WTC11 (cell line): ENCODE measurements around the gene DPH1. TPM values are rescaled to one million over a fixed set of nuclear protein-coding genes. Genes with fewer than 3 reads are reported as not detected.

Source experiments
- ATAC-seq: fragments of 200-7000 bp; cut with Tn5 transposase; 2 replicates; pipeline ENCODE4 v1.10.0; 2021; ENCODE audit warnings: mild to moderate bottlenecking, moderate library complexity
- CTCF ChIA-PET: fragments of 300-600 bp; sonication (Branson Sonifier 250); formaldehyde crosslinking; loops from one replicate; lab custom pipeline; 2021; ENCODE audit warnings: antibody characterized with exemption; lab: Charles Lee
- POLR2A ChIA-PET: fragments of 350-600 bp; sonication (Branson Sonifier 250); formaldehyde crosslinking; loops from one replicate; lab custom pipeline; 2021; ENCODE audit warnings: antibody characterized with exemption; lab: Charles Lee
- DNase-seq: peaks from one replicate; pipeline ENCODE4 v3.0.0; 2021; ENCODE audit warnings: low spot score
- H3K27ac Mint-ChIP-seq: 2 replicates; pipeline ENCODE4 v1.8.0; 2021; ENCODE audit warnings: mixed read lengths
- H3K27me3 Mint-ChIP-seq: 2 replicates; pipeline ENCODE4 v1.8.0; 2021; ENCODE audit warnings: low read depth, mild to moderate bottlenecking, moderate library complexity, mixed read lengths
- H3K36me3 Mint-ChIP-seq: 2 replicates; pipeline ENCODE4 v1.8.0; 2021; ENCODE audit warnings: mixed read lengths
- H3K4me1 Mint-ChIP-seq: 2 replicates; pipeline ENCODE4 v1.8.0; 2022; ENCODE audit warnings: mixed read lengths
- H3K4me3 Mint-ChIP-seq: 2 replicates; pipeline ENCODE4 v1.8.0; 2021; ENCODE audit warnings: mild to moderate bottlenecking, moderate library complexity, mixed read lengths
- H3K9me3 Mint-ChIP-seq: 2 replicates; pipeline ENCODE4 v1.8.0; 2021; ENCODE audit warnings: mixed read lengths
- CREM ChIP-seq: sonication (generic); formaldehyde crosslinking; IDR thresholded peaks from 2 replicates; pipeline ENCODE4 v1.8.1; 2022; ENCODE audit warnings: mild to moderate bottlenecking, missing genetic modification reagents, moderate library complexity
- CTCF ChIP-seq: fragments of 200-600 bp; IDR thresholded peaks from 2 replicates; pipeline ENCODE4 v1.8.0; 2022; ENCODE audit warnings: antibody characterized with exemption
- ELF4 ChIP-seq: sonication (generic); formaldehyde crosslinking; IDR thresholded peaks from 2 replicates; pipeline ENCODE4 v1.8.1; 2022; ENCODE audit warnings: low read depth, mild to moderate bottlenecking, moderate library complexity, missing genetic modification reagents
- FOXK1 ChIP-seq: sonication (generic); formaldehyde crosslinking; IDR thresholded peaks from 2 replicates; pipeline ENCODE4 v1.8.0; 2022; ENCODE audit warnings: mild to moderate bottlenecking, moderate library complexity, missing genetic modification reagents
- FOXP4 ChIP-seq: sonication (generic); formaldehyde crosslinking; IDR thresholded peaks from 2 replicates; pipeline ENCODE4 v1.8.0; 2022; ENCODE audit warnings: mild to moderate bottlenecking, missing genetic modification reagents
- GTF2I ChIP-seq: fragments of 250-450 bp; sonication (Bioruptor Pico); conservative IDR thresholded peaks from 2 replicates; pipeline ENCODE4 v1.4.0; 2021; ENCODE audit warnings: mild to moderate bottlenecking
- NR1H2 ChIP-seq: sonication (generic); formaldehyde crosslinking; IDR thresholded peaks from 2 replicates; pipeline ENCODE4 v1.9.0; 2021; ENCODE audit warnings: mild to moderate bottlenecking, moderate library complexity, missing genetic modification reagents
- NR2C2 ChIP-seq: sonication (generic); formaldehyde crosslinking; IDR thresholded peaks from 2 replicates; pipeline ENCODE4 v1.8.0; 2022; ENCODE audit warnings: mild to moderate bottlenecking, missing genetic modification reagents
- RORB ChIP-seq: fragments of 250-450 bp; sonication (Bioruptor Pico); IDR thresholded peaks from 2 replicates; pipeline ENCODE4 v1.9.0; 2021; ENCODE audit warnings: mild to moderate bottlenecking
- SMAD3 ChIP-seq: sonication (generic); formaldehyde crosslinking; IDR thresholded peaks from 2 replicates; pipeline ENCODE4 v1.8.0; 2022; ENCODE audit warnings: missing genetic modification reagents, mild to moderate bottlenecking, borderline replicate concordance
- SMAD4 ChIP-seq: sonication (generic); formaldehyde crosslinking; IDR thresholded peaks from 2 replicates; pipeline ENCODE4 v1.8.0; 2022; ENCODE audit warnings: mild to moderate bottlenecking, missing genetic modification reagents
- SP1 ChIP-seq: sonication (generic); formaldehyde crosslinking; conservative IDR thresholded peaks from 2 replicates; pipeline ENCODE4 v1.8.1; 2022; ENCODE audit warnings: missing genetic modification reagents
- TEAD4 ChIP-seq: sonication (generic); formaldehyde crosslinking; IDR thresholded peaks from 2 replicates; pipeline ENCODE4 v1.8.0; 2022; ENCODE audit warnings: mild to moderate bottlenecking, missing genetic modification reagents
- TP53 ChIP-seq: sonication (generic); formaldehyde crosslinking; IDR thresholded peaks from 2 replicates; pipeline ENCODE4 v1.8.1; 2023; ENCODE audit warnings: mild to moderate bottlenecking, missing genetic modification reagents
- USF2 ChIP-seq: sonication (generic); formaldehyde crosslinking; IDR thresholded peaks from 2 replicates; pipeline ENCODE4 v1.8.1; 2023; ENCODE audit warnings: mild to moderate bottlenecking, missing genetic modification reagents, moderate library complexity
- ZBTB43 ChIP-seq: sonication (generic); formaldehyde crosslinking; IDR thresholded peaks from 2 replicates; pipeline ENCODE4 v1.8.1; 2023; ENCODE audit warnings: mild to moderate bottlenecking, missing genetic modification reagents
- ZNF423 ChIP-seq: fragments of 250-450 bp; sonication (Bioruptor Pico); IDR thresholded peaks from 2 replicates; pipeline ENCODE4 v2.1.2; 2022; ENCODE audit warnings: mild to moderate bottlenecking, moderate library complexity
- total RNA-seq: library from RNA; stranded (reverse); gene quantifications from 3 replicates; pipeline ENCODE4 v1.2.3, GENCODE V29; 2021
- TF ChIP-seq, protein P1 (sequence below): sonication (generic); formaldehyde crosslinking; IDR thresholded peaks from 2 replicates; pipeline ENCODE4 v1.8.0; 2022; ENCODE audit warnings: mild to moderate bottlenecking, missing genetic modification reagents
- TF ChIP-seq, protein P2 (sequence below): fragments of 250-450 bp; sonication (Bioruptor Pico); IDR thresholded peaks from 2 replicates; pipeline ENCODE4 v1.8.0; 2021; ENCODE audit warnings: mild to moderate bottlenecking
- TF ChIP-seq, protein P3 (sequence below): sonication (generic); formaldehyde crosslinking; IDR thresholded peaks from 2 replicates; pipeline ENCODE4 v1.8.0; 2022; ENCODE audit warnings: mild to moderate bottlenecking, missing genetic modification reagents

The DPH1 gene
- total RNA-seq, 1 experiment from 2014 or later = 43.2 TPM

DNA sequence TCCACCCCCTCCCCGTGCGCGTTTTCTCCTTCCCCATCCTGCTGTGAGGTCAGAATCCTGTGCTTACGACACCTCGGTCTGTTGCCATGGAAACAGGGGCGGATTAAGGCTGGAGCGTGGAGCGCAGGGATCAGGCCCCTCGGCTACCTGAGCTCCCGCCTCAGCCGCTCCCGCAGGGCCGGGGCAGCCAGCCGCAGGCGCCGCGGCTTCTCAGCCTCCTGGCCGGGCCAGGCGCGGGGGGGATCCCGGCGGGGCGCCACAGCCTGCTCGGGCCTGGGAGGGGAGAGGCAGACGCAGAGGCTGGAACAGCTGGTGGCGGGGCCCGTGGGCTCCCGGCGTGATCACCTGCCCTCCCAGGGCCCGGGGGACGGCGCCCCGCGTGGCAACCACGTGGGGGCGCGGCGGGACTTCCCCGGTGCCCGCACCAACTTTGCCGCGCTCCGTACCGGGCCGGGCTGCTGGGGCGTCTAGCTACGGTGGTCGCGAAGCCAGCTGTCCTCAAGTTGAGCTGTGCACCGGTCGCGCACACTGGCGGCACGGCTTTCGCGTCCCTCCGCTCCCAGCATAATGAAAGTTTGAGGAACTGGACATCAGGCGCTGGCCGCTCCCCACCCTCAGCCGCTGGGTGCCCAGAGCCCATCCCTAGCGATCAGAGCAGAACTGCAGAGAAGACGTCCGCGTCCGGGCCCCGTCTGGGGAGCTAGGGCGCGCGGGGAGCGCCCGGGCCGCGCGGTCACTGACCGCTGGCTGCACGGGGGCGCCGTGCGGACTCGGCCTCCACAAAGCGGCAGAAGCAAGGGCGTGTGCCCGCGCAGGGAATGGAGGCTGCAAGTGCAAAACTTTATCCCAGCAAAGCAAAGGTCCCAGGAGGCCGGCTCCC, 6.0 kb upstream of the DPH1 start:
- ATAC-seq (peak; percentile 69), DNase-seq (peak; percentile 86)
- Mint-ChIP-seq H3K27ac (no peak overlapping the region), H3K4me3 (peak overlapping the region; percentile 69), H3K9me3 (no peaks in the 10 kb centered on the region), H3K27me3 (peaks cover 94% of the 10 kb centered on the region), H3K36me3 (peaks cover 3% of the 10 kb centered on the region; the same call in 1 of the 2 replicates), H3K4me1 (peaks cover 3% of the 10 kb centered on the region; the same call in 1 of the 2 replicates)
- CTCF ChIA-PET = interaction anchor here (0.6 to 6.3 kb wide), 19 partner anchors 10 to 359 kb away, joined by 3 to 47 read pairs (median 4); no protein-coding TSS in a partner anchor
- TF ChIP-seq, protein P1, sequence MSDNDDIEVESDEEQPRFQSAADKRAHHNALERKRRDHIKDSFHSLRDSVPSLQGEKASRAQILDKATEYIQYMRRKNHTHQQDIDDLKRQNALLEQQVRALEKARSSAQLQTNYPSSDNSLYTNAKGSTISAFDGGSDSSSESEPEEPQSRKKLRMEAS = peak; percentile 35; the same call in 1 of the 2 replicates
- TF ChIP-seq ZNF423 (CRISPR knock-in tag) (peak; percentile 80), FOXK1 (CRISPR knock-in tag) (no peak)
- POLR2A ChIA-PET = interaction anchor here (1.3 kb wide), 1 partner anchor 92 kb away, joined by 3 read pairs; no protein-coding TSS in a partner anchor

- Mint-ChIP-seq H3K4me1 (peaks cover 3% of the 10 kb centered on the region; the same call in 1 of the 2 replicates), H3K36me3 (peaks cover 3% of the 10 kb centered on the region; the same call in 1 of the 2 replicates), H3K4me3 (peak overlapping the region; percentile 69), H3K9me3 (no peaks in the 10 kb centered on the region), H3K27ac (no peak overlapping the region), H3K27me3 (peaks cover 94% of the 10 kb centered on the region)
- ATAC-seq (no peak), DNase-seq (peak; percentile 41)
- POLR2A ChIA-PET = interaction anchor here (0.6 kb wide), 1 partner anchor 303 kb away, joined by 3 read pairs; no protein-coding TSS in a partner anchor
- TF ChIP-seq SMAD3 = no peak
- TF ChIP-seq SP1 = no peak
- no peak for TF ChIP-seq ZNF423 (CRISPR knock-in tag)
- TF ChIP-seq TP53 (CRISPR knock-in tag) = no peak
- no peak for TF ChIP-seq RORB (CRISPR knock-in tag)
- TF ChIP-seq NR2C2 (CRISPR knock-in tag) = no peak
- TF ChIP-seq GTF2I (CRISPR knock-in tag) = no peak
- no peak for TF ChIP-seq FOXP4 (CRISPR knock-in tag)
- TF ChIP-seq, protein P2, sequence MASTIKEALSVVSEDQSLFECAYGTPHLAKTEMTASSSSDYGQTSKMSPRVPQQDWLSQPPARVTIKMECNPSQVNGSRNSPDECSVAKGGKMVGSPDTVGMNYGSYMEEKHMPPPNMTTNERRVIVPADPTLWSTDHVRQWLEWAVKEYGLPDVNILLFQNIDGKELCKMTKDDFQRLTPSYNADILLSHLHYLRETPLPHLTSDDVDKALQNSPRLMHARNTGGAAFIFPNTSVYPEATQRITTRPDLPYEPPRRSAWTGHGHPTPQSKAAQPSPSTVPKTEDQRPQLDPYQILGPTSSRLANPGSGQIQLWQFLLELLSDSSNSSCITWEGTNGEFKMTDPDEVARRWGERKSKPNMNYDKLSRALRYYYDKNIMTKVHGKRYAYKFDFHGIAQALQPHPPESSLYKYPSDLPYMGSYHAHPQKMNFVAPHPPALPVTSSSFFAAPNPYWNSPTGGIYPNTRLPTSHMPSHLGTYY = no peak
- no peak for TF ChIP-seq USF2 (CRISPR knock-in tag)
- TF ChIP-seq TEAD4 (CRISPR knock-in tag) = no peak
- no peak for TF ChIP-seq SMAD4
- TF ChIP-seq CREM (CRISPR knock-in tag) = no peak
- TF ChIP-seq NR1H2 (CRISPR knock-in tag) = no peak
- TF ChIP-seq CTCF = no peak
- TF ChIP-seq, protein P3, sequence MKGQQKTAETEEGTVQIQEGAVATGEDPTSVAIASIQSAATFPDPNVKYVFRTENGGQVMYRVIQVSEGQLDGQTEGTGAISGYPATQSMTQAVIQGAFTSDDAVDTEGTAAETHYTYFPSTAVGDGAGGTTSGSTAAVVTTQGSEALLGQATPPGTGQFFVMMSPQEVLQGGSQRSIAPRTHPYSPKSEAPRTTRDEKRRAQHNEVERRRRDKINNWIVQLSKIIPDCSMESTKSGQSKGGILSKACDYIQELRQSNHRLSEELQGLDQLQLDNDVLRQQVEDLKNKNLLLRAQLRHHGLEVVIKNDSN (CRISPR knock-in tag) = no peak
- TF ChIP-seq ZBTB43 (CRISPR knock-in tag) = no peak
- TF ChIP-seq ELF4 (CRISPR knock-in tag) = no peak
- CTCF ChIA-PET = interaction anchor here (0.6 to 6.3 kb wide), 21 partner anchors 13 to 376 kb away, joined by 3 to 47 read pairs (median 4); partner anchors contain the start of gene OVCA2
These were observed 5.3 kb upstream of the DPH1 start for GRCh38 chr17:2024572-2025219.
